Caco-2 (cell line): ENCODE results near the gene ZSWIM8. TPM values are rescaled to one million over a fixed set of nuclear protein-coding genes. Genes with fewer than 3 reads are reported as not detected.

Source experiments
- BruUV-seq: library from RNA; stranded (reverse); fragments of 400-500 nt; replicated peaks from 2 replicates; lab custom pipeline; 2021; lab: Mats Ljungman, UMichigan
- CTCF ChIA-PET: fragments of 300-600 bp; sonication (Branson Sonifier 250); formaldehyde crosslinking; loops from one replicate; lab custom pipeline; 2022; ENCODE audit warnings: antibody characterized with exemption; lab: Charles Lee
- POLR2A ChIA-PET: fragments of 300-600 bp; sonication (Branson Sonifier 250); formaldehyde crosslinking; loops from one replicate; lab custom pipeline; 2022; ENCODE audit warnings: antibody characterized with exemption; lab: Charles Lee
- DNase-seq, 2 experiments: peaks; one replicate each; pipeline versions ENCODE4 v3.0.0 to v3.0.0-alpha.2; 2020 to 2022
- H3K27me3 ChIP-seq: replicated peaks from 2 replicates; pipeline ENCODE4 v1.6.0; 2011; ENCODE audit warnings: low read length; ENCODE audit not compliant: control insufficient read depth, insufficient read depth
- H3K36me3 ChIP-seq: 2 replicates; pipeline ENCODE4 v1.5.1; 2011; ENCODE audit warnings: low read length; ENCODE audit not compliant: control insufficient read depth, insufficient read depth
- H3K4me1 ChIP-seq: fragments of 250-450 bp; sonication (Bioruptor Pico); 2 replicates; pipeline ENCODE4 v1.5.1; 2020; ENCODE audit warnings: mild to moderate bottlenecking
- H3K4me3 ChIP-seq: 2 replicates; pipeline ENCODE4 v1.5.1; 2011; ENCODE audit warnings: low read depth, mild to moderate bottlenecking, control low read depth, low read length
- H3K9me3 ChIP-seq: fragments of 250-450 bp; sonication (Bioruptor Pico); 2 replicates; pipeline ENCODE4 v1.5.1; 2020; ENCODE audit warnings: mild to moderate bottlenecking, moderate library complexity
- H3K27ac Mint-ChIP-seq: one replicate; pipeline ENCODE4 v1.8.0; 2022; ENCODE audit warnings: mixed read lengths; ENCODE audit not compliant: unreplicated experiment
- H3K27me3 Mint-ChIP-seq: one replicate; pipeline ENCODE4 v1.8.0; 2022; ENCODE audit warnings: mixed read lengths; ENCODE audit not compliant: insufficient read depth, unreplicated experiment
- H3K36me3 Mint-ChIP-seq: one replicate; pipeline ENCODE4 v1.8.0; 2022; ENCODE audit warnings: mild to moderate bottlenecking, mixed read lengths; ENCODE audit not compliant: insufficient read depth, unreplicated experiment
- H3K4me1 Mint-ChIP-seq: one replicate; pipeline ENCODE4 v1.8.0; 2022; ENCODE audit warnings: low read depth, mixed read lengths; ENCODE audit not compliant: unreplicated experiment
- H3K4me3 Mint-ChIP-seq: one replicate; pipeline ENCODE4 v1.8.0; 2022; ENCODE audit warnings: mild to moderate bottlenecking, moderate library complexity, mixed read lengths; ENCODE audit not compliant: unreplicated experiment
- H3K9me3 Mint-ChIP-seq: one replicate; pipeline ENCODE4 v1.8.0; 2022; ENCODE audit warnings: mixed read lengths; ENCODE audit not compliant: unreplicated experiment
- CTCF ChIP-seq, 2 experiments: fragments of 200-600 bp in 1 of 2; IDR thresholded peaks; 1 replicate in 1 of 2; 2 replicates in 1 of 2; pipeline versions ENCODE4 v1.5.1 to v1.8.0; 2011 to 2022; ENCODE audit warnings: antibody characterized with exemption in 1 of 2, control low read depth in 1 of 2, inconsistent platforms in 1 of 2, low read depth in 1 of 2, low read length in 1 of 2, mild to moderate bottlenecking in 1 of 2, moderate library complexity in 1 of 2; ENCODE audit not compliant: insufficient read depth in 1 of 2, severe bottlenecking in 1 of 2, unreplicated experiment in 1 of 2
- intact Hi-C: fragments of 100-400 bp; cut with micrococcal nuclease; formaldehyde crosslinking; loops from one replicate; pipeline ENCODE4 v1.10.0; 2022; ENCODE audit not compliant: unreplicated experiment
- total RNA-seq: library from RNA; stranded (reverse); gene quantifications from 2 replicates; pipeline ENCODE4 v1.2.3, GENCODE V29; 2022

Gene ZSWIM8
- total RNA-seq, 1 experiment from 2014 or later, result 103 TPM

GRCh38 chr10:73812657-73813056 lies 27.3 kb downstream of the ZSWIM8 start:
- BruUV-seq, result no TSS peak
- peaks cover 53% of the 10 kb centered on the region for H3K36me3 Mint-ChIP-seq
- no peaks in the 10 kb centered on the region for H3K9me3 ChIP-seq
- no peak for DNase-seq
- no peak overlapping the region for H3K4me3 ChIP-seq
- POLR2A ChIA-PET, result no interaction called here
- H3K27me3 ChIP-seq, result no peaks in the 10 kb centered on the region
- H3K36me3 ChIP-seq, result no peaks in the 10 kb centered on the region; the same call in 1 of the 2 replicates
- no peaks in the 10 kb centered on the region for H3K9me3 Mint-ChIP-seq
- no peaks in the 10 kb centered on the region for H3K4me1 ChIP-seq
- no peaks in the 10 kb centered on the region for H3K4me1 Mint-ChIP-seq
- H3K4me3 Mint-ChIP-seq, result no peak overlapping the region
- H3K27ac Mint-ChIP-seq, result no peak overlapping the region
- no peaks in the 10 kb centered on the region for H3K27me3 Mint-ChIP-seq
- CTCF ChIA-PET, result no interaction called here
- intact Hi-C loops, result no loop called here
- TF ChIP-seq CTCF (IDR thresholded peaks at IDR 0.05; ENCODE audit: insufficient read depth in 1 of 2, low read depth in 1 of 2, low read length in 1 of 2, severe bottlenecking in 1 of 2, unreplicated experiment in 1 of 2), result no peak

- Mint-ChIP-seq H3K4me3 (no peak overlapping the region), H3K27ac (no peak overlapping the region), H3K9me3 (no peaks in the 10 kb centered on the region), H3K36me3 (peaks cover 60% of the 10 kb centered on the region), H3K4me1 (no peaks in the 10 kb centered on the region), H3K27me3 (no peaks in the 10 kb centered on the region)
- TF ChIP-seq CTCF (IDR thresholded peaks at IDR 0.05; ENCODE audit: insufficient read depth in 1 of 2, low read depth in 1 of 2, low read length in 1 of 2, severe bottlenecking in 1 of 2, unreplicated experiment in 1 of 2), result no peak
- Histone ChIP-seq H3K27me3 (no peaks in the 10 kb centered on the region), H3K4me1 (no peaks in the 10 kb centered on the region), H3K9me3 (no peaks in the 10 kb centered on the region), H3K4me3 (no peak overlapping the region), H3K36me3 (no peaks in the 10 kb centered on the region; the same call in 1 of the 2 replicates)
- CTCF ChIA-PET, result no interaction called here
- intact Hi-C loops, result no loop called here
- no TSS peak for BruUV-seq
- POLR2A ChIA-PET, result no interaction called here
- DNase-seq, result no peak
Measured at GRCh38 chr10:73813333-73813732, 27.9 kb downstream of the ZSWIM8 start.

DNA sequence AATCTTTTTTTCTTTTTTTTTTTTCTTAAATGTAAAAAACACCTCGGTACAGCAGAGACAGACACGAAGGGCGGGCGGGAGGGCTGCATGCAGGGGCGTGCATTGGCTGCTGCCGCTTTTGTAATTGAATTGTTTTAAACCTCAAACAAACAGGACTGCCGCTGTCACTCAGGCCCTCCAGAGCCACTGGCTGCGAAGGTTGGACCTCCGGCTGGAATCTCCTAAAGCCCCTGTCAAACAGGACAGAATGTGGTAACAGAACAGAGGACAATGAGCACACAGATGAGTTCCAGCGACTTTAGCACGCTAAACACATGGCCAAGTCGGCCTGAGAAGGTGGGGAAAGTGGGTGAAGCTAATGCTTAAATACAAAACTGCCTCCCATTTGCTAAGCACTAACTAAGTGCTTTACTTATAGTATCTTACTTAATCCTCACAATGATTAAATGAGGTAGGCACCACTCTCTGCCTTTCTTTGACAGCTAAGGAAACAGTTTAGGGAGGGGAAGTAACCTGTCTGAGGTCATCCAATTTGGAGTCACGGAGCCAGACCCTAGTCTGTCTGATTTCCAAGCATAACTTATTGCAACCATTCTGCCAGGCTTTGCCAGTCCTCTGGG lies 29.0 kb downstream of the ZSWIM8 start:
- no peaks in the 10 kb centered on the region; the same call in 1 of the 2 replicates for H3K36me3 ChIP-seq
- H3K9me3 ChIP-seq, result no peaks in the 10 kb centered on the region
- CTCF ChIA-PET, result interaction anchor here (1.3 kb wide), 1 partner anchor 14 kb away, joined by 4 read pairs; no protein-coding TSS in a partner anchor
- no peak overlapping the region for H3K27ac Mint-ChIP-seq
- no peaks in the 10 kb centered on the region for H3K9me3 Mint-ChIP-seq
- H3K27me3 Mint-ChIP-seq, result no peaks in the 10 kb centered on the region
- no peaks in the 10 kb centered on the region for H3K27me3 ChIP-seq
- intact Hi-C loops, result no loop called here
- no peak for DNase-seq
- TF ChIP-seq CTCF (IDR thresholded peaks at IDR 0.05; ENCODE audit: insufficient read depth in 1 of 2, low read depth in 1 of 2, low read length in 1 of 2, severe bottlenecking in 1 of 2, unreplicated experiment in 1 of 2), result no peak
- POLR2A ChIA-PET, result no interaction called here
- peaks cover 66% of the 10 kb centered on the region for H3K36me3 Mint-ChIP-seq
- BruUV-seq, result no TSS peak
- no peaks in the 10 kb centered on the region for H3K4me1 Mint-ChIP-seq
- no peak overlapping the region for H3K4me3 ChIP-seq
- no peak overlapping the region for H3K4me3 Mint-ChIP-seq
- H3K4me1 ChIP-seq, result no peaks in the 10 kb centered on the region
